GM18526 (cell line): ENCODE measurements around the gene BRD3OS.

ENCODE experiments used
- POLR2A ChIP-seq: IDR thresholded peaks from 3 replicates; pipeline ENCODE4 v1.6.1; 2011; ENCODE audit not compliant: insufficient read length; ENCODE audit errors: extremely low read depth

The BRD3OS gene

DNA sequence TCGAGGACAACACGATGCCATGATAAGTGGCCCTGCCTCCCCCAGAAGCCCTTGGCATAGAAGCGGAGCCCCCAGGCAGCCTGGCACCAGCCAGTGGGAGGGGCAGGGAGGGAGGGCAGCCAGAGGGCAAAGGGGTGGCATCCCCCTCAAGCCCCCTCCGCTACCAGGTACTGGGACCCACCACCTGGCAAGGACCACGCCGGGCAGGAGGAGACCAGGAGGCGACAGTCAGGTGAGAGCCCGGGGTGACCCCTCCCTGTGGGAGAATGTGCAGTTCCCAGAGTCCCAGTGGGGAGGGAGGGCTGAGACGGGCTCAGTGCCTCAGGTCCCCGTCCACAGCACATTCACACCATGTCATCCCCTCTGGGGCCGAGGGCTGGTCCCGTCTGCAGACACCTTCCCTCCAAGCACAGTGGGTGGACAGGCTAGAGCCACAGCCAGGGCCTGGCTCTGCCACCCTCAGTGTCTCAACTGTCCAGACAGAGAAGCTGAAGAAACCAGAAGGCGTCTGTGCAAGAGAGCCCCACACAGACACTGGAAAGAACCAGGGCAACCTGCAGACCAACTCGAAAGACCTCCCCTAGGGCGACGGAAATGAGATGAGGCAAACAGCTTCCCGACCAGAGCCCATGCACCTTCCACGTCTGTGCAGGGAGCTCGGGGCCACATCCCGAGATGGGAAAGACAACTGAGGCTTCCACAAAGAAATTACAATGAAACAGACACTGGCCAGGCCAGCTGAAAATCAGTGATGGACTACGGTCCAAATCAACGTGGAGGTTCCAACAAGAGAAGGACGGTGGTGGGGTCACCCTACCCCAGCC is 31.4 kb downstream of the BRD3OS start:
- TF ChIP-seq POLR2A, result no peak

DNA sequence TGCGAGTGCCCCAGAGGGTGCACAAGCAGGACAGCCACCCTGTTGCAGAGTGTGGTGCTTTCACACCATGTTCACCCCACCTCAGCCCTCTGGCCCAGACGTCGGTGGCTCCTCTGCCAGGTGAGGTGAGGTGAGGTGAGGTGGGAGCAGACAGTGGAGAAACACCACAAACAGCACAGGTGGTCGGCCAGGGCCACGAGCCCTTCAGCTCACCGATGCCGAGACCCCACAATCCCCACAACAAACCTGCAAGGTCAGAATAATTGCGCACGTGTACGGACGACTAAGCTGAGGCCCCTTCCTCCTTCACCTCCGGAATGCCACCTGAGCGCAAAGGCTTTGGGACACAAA is 32.0 kb downstream of the BRD3OS start:
- no peak for TF ChIP-seq POLR2A

DNA sequence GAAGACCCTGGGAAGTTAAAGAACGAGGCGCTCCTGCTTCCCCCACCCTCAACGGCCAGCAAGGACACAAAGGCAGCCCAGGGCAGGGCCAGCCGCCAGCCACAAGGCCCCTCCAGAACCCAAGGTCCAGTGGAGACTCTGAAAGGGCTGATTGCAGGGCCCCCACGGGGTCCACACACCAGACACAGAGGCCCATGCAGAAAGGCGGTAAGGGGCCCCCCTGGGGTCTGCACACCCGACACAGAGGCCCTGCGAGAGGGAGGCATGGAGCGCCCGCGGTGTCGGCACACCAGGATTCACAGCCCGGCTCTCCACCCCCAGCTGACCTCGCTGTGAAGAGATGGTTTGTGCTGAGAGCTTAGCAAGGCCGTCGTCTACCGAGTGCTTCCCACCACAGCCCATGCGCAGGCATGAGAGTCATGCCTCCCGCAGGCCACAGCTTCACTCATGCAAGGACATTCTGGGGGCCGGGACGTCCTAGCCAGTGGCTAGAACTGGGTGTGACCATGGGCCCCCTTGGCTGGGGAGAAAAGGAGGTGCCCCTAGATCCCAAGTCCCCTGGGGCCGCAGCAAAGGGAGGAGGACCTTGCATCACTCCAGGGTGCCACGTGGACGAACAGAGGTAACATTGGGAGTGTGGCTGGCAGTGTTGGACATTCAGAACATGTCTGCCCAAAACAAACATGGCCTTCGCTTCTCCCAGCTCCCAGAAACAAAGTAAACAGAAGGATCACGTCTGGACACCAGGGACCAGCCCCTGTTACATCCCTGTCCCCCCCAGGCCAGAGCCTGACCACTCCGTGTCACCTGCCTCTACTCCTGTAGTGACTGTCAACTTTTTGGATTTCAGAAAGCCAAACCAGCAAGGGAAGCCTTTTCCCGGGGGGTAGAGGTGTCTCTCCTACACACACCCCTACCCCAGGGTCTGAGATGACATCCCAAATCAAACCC is 32.7 kb downstream of the BRD3OS start:
- TF ChIP-seq POLR2A, result no peak

DNA sequence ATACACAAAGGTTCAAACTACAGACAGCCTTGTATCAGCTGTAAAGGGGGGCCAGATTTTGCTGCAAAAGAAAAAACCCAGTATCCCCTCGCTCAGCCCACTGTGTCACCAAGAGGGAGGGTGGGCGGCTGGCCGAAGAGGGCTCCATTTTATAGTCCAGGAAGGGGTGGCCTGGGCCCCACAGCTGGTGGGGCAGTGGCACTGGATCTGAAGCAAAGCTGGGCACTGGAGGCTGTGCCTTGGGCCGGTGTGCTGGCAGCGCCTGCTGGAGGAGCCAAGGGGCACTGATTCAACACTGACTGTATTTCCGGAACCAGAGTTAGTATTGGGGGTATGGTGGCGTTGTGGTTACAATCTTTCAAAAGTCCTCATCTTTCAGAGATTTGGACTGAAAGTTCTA is 33.4 kb downstream of the BRD3OS start:
- no peak for TF ChIP-seq POLR2A

DNA sequence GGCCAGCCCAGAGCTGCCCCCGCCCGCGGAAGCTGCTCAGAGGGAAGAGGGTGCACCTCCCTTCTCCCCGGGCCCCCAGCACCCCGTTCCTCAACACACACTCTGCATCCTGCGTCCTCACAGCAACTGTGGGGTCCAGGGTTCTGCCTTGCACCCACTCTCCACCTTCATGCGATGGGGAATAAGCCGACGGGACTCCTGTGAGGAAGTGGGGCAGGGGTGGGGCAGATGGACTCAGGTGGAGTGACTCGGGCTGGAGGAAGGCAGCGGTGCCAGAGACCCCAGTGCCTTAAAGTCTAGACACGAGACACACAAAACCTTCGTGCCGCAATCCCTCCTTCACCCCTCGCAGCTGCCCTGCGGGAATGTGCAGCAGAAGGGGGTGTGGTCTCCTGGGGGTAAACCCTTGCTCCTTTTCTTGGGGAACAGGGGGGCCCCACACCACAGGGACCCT is 33.9 kb downstream of the BRD3OS start:
- no peak for TF ChIP-seq POLR2A

DNA sequence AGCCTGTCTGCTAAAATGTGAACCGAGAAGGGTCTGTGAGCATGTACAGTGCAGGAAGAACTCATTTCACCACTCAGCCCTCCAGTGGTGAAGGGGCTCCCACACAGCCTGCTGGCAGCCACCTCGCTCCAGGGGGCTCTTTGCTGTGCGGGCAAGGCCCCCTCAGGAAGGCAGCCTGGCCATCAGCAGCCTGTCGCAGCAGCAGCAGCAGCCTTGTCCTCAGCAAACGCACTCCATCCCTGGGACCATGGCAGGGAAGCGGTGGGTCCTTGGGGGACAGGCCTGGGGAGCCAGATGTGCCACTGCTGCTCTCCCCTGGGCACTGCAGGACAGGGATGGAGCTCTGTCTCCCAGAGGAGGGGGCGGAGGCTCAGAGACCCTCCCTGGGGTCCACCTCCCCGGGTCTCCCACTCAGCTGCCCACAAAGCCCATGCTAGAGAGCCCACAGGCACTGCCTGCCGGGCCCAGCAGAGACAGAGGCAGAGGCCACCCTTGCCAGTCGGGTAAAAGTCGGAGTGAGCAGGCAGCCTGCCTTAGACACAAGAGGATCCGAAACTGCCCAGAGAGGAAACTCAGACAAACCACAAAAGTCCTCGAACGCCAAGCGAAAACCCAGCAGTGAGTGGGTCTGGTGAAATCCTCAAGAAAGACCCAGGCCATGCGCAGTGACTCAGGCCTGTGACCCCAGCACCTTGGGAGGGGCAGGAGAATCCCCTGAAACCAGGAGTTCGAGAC is 34.5 kb downstream of the BRD3OS start:
- no peak for TF ChIP-seq POLR2A

DNA sequence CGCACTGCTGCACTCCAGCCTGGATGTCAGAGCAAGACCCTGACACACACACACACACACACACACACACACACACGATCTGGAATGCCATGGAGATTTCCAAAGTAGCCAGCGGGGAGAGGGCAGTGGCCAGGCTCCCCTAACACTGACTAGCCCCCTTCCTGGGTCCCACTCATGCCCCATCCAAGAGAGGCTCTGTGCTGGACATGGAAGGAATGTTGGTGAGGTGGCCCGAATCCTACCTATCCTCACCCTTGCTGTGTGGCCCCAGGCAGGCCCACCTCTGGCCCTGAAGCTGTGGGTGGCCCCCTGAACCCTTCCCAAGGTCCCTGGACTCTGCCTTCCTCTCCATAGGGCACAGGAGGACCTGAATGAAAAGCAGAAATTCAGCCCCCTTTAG is 35.3 kb downstream of the BRD3OS start:
- TF ChIP-seq POLR2A, result no peak

DNA sequence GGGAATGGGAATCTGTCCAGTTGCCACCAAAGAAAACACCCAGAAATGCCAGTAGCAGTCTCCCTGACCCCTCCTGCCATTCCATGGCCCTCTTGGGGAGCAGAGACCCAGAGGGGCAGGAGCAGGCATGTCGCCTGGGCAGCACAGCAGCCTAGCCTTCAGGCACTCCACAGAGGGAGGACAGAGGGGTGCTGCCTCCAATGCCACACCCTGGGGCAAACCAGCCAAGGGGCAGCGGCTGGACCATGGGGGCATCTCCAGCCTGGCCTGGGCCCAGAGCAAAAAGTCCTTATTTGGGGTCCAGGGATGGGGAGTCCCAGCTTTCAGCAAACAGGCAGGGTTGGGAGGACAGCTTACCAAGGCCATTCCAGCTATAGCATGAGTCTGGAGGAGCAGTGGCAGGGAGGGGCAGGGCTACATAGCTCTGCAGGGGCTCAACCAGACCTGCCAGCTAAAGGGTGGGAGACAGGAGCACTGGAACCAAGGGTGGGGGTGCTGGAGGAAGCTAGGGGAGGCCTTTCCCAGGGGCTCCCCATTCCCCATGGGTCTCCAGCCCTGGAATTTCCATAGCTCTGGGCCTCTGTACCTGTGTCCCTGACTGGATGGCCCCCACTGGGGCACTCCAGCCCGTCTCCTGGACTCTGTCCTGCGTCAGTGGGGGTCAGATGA is 35.9 kb downstream of the BRD3OS start:
- TF ChIP-seq POLR2A, result no peak

DNA sequence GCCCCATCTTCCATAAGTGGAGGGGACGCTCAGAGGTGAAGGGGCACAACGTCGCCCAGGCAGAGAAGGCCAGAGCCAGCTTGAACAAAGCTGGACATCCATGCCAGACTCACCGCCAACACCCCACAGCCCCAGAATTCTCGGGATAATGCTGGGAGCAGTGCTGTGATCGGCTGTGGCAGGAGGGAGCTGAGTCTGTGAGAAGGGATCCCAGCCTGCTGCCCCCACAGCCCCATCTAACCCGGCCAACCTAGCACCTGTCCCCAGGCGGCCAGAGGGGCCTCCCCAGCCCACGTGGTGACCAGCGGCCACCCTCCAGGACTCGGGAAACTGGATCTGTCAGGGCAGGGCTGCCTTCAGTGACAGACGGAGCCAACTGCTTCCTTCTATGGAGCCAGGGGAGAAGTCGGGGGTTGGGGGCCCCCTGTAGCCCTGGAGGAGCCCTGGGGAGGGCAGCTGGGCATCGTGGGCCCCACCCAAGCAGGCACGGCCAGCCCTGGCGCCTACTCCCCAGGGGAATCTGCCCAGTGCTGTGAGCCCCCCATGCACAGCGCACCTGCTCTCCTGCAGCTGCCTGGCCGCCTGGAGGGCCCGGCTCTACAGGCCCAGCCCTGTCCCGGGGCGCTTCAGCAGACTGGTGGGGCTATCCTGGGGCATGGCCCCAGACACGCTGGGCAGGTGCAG is 36.5 kb downstream of the BRD3OS start:
- no peak for TF ChIP-seq POLR2A

DNA sequence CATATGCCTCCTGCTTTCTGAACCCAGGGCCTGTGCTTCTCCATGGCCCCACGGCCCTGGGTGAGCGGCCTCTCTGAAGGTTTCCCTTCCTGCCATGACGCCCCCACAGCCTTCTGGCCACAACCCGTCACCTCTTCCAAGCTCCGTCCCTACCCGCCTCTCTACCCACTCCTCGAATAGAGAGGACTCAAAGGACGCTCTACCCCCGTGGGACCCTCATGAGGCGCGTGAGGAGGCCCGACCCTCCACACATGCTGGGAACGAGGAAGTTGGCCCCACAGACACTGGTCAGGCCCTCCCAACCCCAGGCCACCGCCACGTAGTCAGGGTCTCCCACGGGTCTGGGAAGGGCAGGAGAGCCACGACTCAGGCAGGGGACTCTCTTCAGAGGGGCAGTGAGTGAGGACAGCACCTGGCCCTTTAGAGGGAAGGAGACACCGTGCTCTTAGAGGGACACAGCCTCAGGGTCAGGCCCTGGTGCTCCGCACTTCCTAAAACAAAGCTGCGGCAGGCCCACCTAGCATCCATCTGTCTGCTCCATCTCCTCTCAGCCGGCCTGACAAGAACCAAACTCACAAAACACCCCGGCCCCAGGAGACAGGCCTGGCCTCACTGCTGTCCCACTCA is 37.3 kb downstream of the BRD3OS start:
- TF ChIP-seq POLR2A, result no peak

DNA sequence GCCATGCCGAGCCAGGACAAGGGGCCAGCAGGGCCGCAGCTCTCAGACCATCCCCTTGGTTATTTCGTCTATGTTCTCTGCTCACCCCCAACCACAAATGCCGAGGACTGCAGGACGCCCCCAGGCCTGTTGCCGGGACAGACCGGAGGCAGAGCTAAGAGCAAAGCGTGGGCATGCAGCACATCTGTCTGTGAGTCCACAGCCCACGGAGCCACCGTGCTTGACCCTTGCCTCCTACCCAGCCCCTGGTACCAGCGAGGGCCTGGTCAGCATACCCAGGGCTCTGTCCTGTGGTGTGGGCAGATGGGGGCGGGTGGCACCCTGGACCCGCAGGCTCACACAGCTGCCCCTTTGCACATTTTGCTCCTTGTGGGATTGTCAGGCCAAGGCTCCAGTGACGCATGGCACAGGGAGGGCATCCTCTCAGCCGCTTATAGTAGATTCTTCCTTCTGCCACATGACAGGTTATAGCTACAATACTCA is 37.8 kb downstream of the BRD3OS start:
- no peak for TF ChIP-seq POLR2A

DNA sequence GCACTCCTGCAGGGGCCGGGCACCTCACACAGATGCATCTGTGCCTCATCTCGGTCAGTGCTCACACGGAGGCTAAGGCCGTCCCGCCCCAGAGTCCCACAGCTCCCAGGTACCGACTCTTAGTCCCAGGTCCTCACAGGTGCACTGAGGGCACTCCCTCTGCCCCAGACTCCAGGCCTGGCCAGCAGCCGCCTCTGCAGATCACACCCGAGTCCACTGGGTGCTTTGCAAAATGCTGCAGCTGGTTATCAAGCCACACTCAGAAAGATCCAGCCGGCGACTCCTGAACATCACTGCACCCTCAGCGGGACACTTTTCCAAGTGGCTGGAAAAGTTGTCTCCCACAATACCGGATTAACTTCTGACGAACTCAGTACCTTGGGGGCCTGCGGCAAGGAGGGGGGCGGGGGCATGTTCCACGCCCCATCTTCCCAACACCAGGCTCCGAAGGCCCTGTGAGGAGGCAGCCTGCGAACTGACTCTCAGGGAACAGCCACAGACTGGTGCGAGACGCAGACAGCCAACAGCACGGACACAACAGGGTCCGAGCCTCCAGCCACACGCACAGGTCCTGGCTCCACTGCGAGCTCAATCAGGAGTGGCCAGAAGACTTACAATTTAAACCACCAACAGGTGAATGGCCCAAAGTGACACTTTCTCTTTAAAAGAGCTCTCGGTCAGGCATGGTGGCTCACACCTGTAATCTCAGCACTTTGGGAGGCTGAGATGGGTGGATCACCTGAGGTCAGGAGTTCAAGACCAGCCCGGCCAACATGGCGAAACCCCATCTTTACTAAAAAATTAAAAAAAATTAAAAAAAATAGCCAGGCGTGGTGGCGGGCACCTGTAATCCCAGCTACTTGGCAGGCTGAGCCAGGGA is 38.5 kb downstream of the BRD3OS start:
- TF ChIP-seq POLR2A, result no peak

DNA sequence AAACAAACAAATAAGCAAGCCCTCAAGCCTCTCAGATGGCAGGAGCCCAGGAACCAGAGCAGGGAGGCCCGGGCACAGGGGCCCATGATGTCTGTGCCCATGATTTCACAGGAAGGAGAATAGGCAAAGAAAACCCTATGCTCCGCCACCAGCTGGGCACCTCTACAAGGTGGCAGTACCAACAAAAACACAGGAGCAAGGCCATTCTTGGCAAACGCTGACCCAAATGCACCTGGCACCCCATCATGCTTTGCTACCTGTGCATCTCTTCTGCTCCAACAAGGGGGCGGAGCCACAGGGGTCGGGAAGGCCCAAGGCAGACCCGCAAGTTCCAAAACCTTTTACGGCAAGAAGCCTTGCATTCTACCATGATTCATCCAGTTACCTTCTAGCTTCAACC is 39.4 kb downstream of the BRD3OS start:
- no peak for TF ChIP-seq POLR2A
